WTC11 (cell line): ENCODE data around the gene INPP5A. TPM values are rescaled to one million over a fixed set of nuclear protein-coding genes. Genes with fewer than 3 reads are reported as not detected.
"Not testable (repeated sequence)": the region's sequence is repeated elsewhere in the genome, so short reads cannot be mapped to it uniquely, and the experiment has no call there.

Experiments
- ATAC-seq: fragments of 200-7000 bp; cut with Tn5 transposase; 2 replicates; pipeline ENCODE4 v1.10.0; 2021; ENCODE audit warnings: mild to moderate bottlenecking, moderate library complexity
- CTCF ChIA-PET: fragments of 300-600 bp; sonication (Branson Sonifier 250); formaldehyde crosslinking; loops from one replicate; lab custom pipeline; 2021; ENCODE audit warnings: antibody characterized with exemption; lab: Charles Lee
- POLR2A ChIA-PET: fragments of 350-600 bp; sonication (Branson Sonifier 250); formaldehyde crosslinking; loops from one replicate; lab custom pipeline; 2021; ENCODE audit warnings: antibody characterized with exemption; lab: Charles Lee
- DNase-seq: peaks from one replicate; pipeline ENCODE4 v3.0.0; 2021; ENCODE audit warnings: low spot score
- H3K27ac Mint-ChIP-seq: 2 replicates; pipeline ENCODE4 v1.8.0; 2021; ENCODE audit warnings: mixed read lengths
- H3K27me3 Mint-ChIP-seq: 2 replicates; pipeline ENCODE4 v1.8.0; 2021; ENCODE audit warnings: low read depth, mild to moderate bottlenecking, moderate library complexity, mixed read lengths
- H3K36me3 Mint-ChIP-seq: 2 replicates; pipeline ENCODE4 v1.8.0; 2021; ENCODE audit warnings: mixed read lengths
- H3K4me1 Mint-ChIP-seq: 2 replicates; pipeline ENCODE4 v1.8.0; 2022; ENCODE audit warnings: mixed read lengths
- H3K4me3 Mint-ChIP-seq: 2 replicates; pipeline ENCODE4 v1.8.0; 2021; ENCODE audit warnings: mild to moderate bottlenecking, moderate library complexity, mixed read lengths
- H3K9me3 Mint-ChIP-seq: 2 replicates; pipeline ENCODE4 v1.8.0; 2021; ENCODE audit warnings: mixed read lengths
- AFF4 ChIP-seq: sonication (generic); formaldehyde crosslinking; IDR thresholded peaks from 2 replicates; pipeline ENCODE4 v1.8.1; 2023; ENCODE audit warnings: mild to moderate bottlenecking, missing genetic modification reagents, borderline replicate concordance
- AR ChIP-seq: fragments of 250-450 bp; sonication (Bioruptor Pico); IDR thresholded peaks from 2 replicates; pipeline ENCODE4 v1.9.0; 2021; ENCODE audit warnings: mild to moderate bottlenecking
- ATF1 ChIP-seq: sonication (generic); formaldehyde crosslinking; IDR thresholded peaks from 2 replicates; pipeline ENCODE4 v1.8.1; 2023; ENCODE audit warnings: mild to moderate bottlenecking, moderate library complexity, missing genetic modification reagents
- ELF4 ChIP-seq: sonication (generic); formaldehyde crosslinking; IDR thresholded peaks from 2 replicates; pipeline ENCODE4 v1.8.1; 2022; ENCODE audit warnings: low read depth, mild to moderate bottlenecking, moderate library complexity, missing genetic modification reagents
- ETV6 ChIP-seq: sonication (generic); formaldehyde crosslinking; IDR thresholded peaks from 2 replicates; pipeline ENCODE4 v1.8.1; 2022; ENCODE audit warnings: mild to moderate bottlenecking, missing genetic modification reagents
- FOXJ3 ChIP-seq: sonication (generic); formaldehyde crosslinking; IDR thresholded peaks from 2 replicates; pipeline ENCODE4 v1.9.0; 2021; ENCODE audit warnings: missing genetic modification reagents, mild to moderate bottlenecking, borderline replicate concordance
- IRF2 ChIP-seq: sonication (generic); formaldehyde crosslinking; IDR thresholded peaks from 2 replicates; pipeline ENCODE4 v1.8.0; 2022; ENCODE audit warnings: low read depth, missing genetic modification reagents, borderline replicate concordance
- JAZF1 ChIP-seq: fragments of 250-450 bp; sonication (Bioruptor Pico); IDR thresholded peaks from 2 replicates; pipeline ENCODE4 v1.9.0; 2021; ENCODE audit warnings: moderate library complexity, mild to moderate bottlenecking, inconsistent platforms
- JUN ChIP-seq: sonication (generic); formaldehyde crosslinking; IDR thresholded peaks from 2 replicates; pipeline ENCODE4 v1.8.0; 2023; ENCODE audit warnings: mild to moderate bottlenecking, missing genetic modification reagents
- MYBL2 ChIP-seq: sonication (generic); formaldehyde crosslinking; IDR thresholded peaks from 2 replicates; pipeline ENCODE4 v1.8.1; 2023; ENCODE audit warnings: mild to moderate bottlenecking, moderate library complexity, missing genetic modification reagents
- NR1H2 ChIP-seq: sonication (generic); formaldehyde crosslinking; IDR thresholded peaks from 2 replicates; pipeline ENCODE4 v1.9.0; 2021; ENCODE audit warnings: mild to moderate bottlenecking, moderate library complexity, missing genetic modification reagents
- SMAD3 ChIP-seq: sonication (generic); formaldehyde crosslinking; IDR thresholded peaks from 2 replicates; pipeline ENCODE4 v1.8.0; 2022; ENCODE audit warnings: missing genetic modification reagents, mild to moderate bottlenecking, borderline replicate concordance
- TEAD4 ChIP-seq: sonication (generic); formaldehyde crosslinking; IDR thresholded peaks from 2 replicates; pipeline ENCODE4 v1.8.0; 2022; ENCODE audit warnings: mild to moderate bottlenecking, missing genetic modification reagents
- ZMAT4 ChIP-seq: fragments of 250-450 bp; sonication (Bioruptor Pico); IDR thresholded peaks from 2 replicates; pipeline ENCODE4 v1.9.0; 2021; ENCODE audit warnings: mild to moderate bottlenecking
- ZNF425 ChIP-seq: fragments of 250-450 bp; sonication (Bioruptor Pico); conservative IDR thresholded peaks from 2 replicates; pipeline ENCODE4 v1.9.0; 2021; ENCODE audit warnings: mild to moderate bottlenecking
- total RNA-seq: library from RNA; stranded (reverse); gene quantifications from 3 replicates; pipeline ENCODE4 v1.2.3, GENCODE V29; 2021

The INPP5A gene
- total RNA-seq, 1 experiment from 2014 or later = 22.1 TPM

- TF ChIP-seq ETV6 (CRISPR knock-in tag) (no peak), AR (no peak)
- TF ChIP-seq, all 79 proteins: peak for 0
Observed at GRCh38 chr10:132596742-132597279, 59.2 kb downstream of the INPP5A start (continued).

GRCh38 chr10:132597654-132598053, 60.1 kb downstream of the INPP5A start:
- no peak for DNase-seq
- CTCF ChIA-PET = interaction anchor here (1.2 kb wide), 1 partner anchor 139 kb away, joined by 3 read pairs; no protein-coding TSS in a partner anchor
- ATAC-seq = no peak
- POLR2A ChIA-PET = no interaction called here
- Mint-ChIP-seq H3K27me3 (peaks cover 37% of the 10 kb centered on the region), H3K4me1 (no peaks in the 10 kb centered on the region), H3K36me3 (peaks cover 30% of the 10 kb centered on the region), H3K27ac (no peak overlapping the region), H3K4me3 (no peak overlapping the region), H3K9me3 (peaks cover 52% of the 10 kb centered on the region)
- no peak for TF ChIP-seq FOXJ3 (CRISPR knock-in tag)
- TF ChIP-seq AFF4 = no peak
- no peak for TF ChIP-seq NR1H2
- TF ChIP-seq ELF4 (CRISPR knock-in tag) = no peak
- TF ChIP-seq IRF2 = no peak
- no peak for TF ChIP-seq JAZF1 (CRISPR knock-in tag)
- no peak for TF ChIP-seq ZNF425 (CRISPR knock-in tag)
- no peak for TF ChIP-seq JUN (CRISPR knock-in tag)
- no peak for TF ChIP-seq ATF1
- no peak for TF ChIP-seq ZMAT4
- no peak for TF ChIP-seq TEAD4 (CRISPR knock-in tag)
- no peak for TF ChIP-seq SMAD3 (CRISPR knock-in tag)
- no peak for TF ChIP-seq MYBL2 (CRISPR knock-in tag)

- CTCF ChIA-PET = interaction anchor here (1.2 kb wide), 1 partner anchor 140 kb away, joined by 3 read pairs; no protein-coding TSS in a partner anchor
- H3K4me1 Mint-ChIP-seq, H3K4me3 Mint-ChIP-seq, DNase-seq, POLR2A ChIA-PET, ATAC-seq, H3K27ac Mint-ChIP-seq: not testable (repeated sequence)
- peaks cover 43% of the 10 kb centered on the region for H3K27me3 Mint-ChIP-seq
- peaks cover 38% of the 10 kb centered on the region for H3K36me3 Mint-ChIP-seq
- peaks cover 60% of the 10 kb centered on the region for H3K9me3 Mint-ChIP-seq
Observed at GRCh38 chr10:132599023-132599618, 61.5 kb downstream of the INPP5A start.
